SK-N-MC (cell line): ENCODE data around the gene AK3.

Experiments
- DNase-seq: peaks from one replicate; pipeline ENCODE4 v3.0.0-alpha.2; 2011; ENCODE audit warnings: low read depth, low spot score
- H3K27ac ChIP-seq: fragments of 200-600 bp; sonication (generic); 2 replicates; pipeline ENCODE4 v1.5.1; 2016; ENCODE audit warnings: mixed run types
- H3K36me3 ChIP-seq: fragments of 200-600 bp; sonication (generic); 2 replicates; pipeline ENCODE4 v1.6.1; 2017; ENCODE audit warnings: antibody characterized with exemption, low read length, mixed read lengths; ENCODE audit not compliant: insufficient read depth
- H3K4me3 ChIP-seq: fragments of 200-600 bp; sonication (generic); 2 replicates; pipeline ENCODE4 v1.5.1; 2016
- H3K9ac ChIP-seq: fragments of 200-600 bp; sonication (generic); 2 replicates; pipeline ENCODE4 v1.8.0; 2017; ENCODE audit warnings: mixed run types, mixed read lengths; ENCODE audit not compliant: insufficient read length
- H3K9me3 ChIP-seq: fragments of 200-600 bp; sonication (generic); 2 replicates; pipeline ENCODE4 v1.6.1; 2017; ENCODE audit warnings: low read depth, mild to moderate bottlenecking, antibody characterized with exemption, low read length, moderate library complexity, mixed read lengths
- EZH2 ChIP-seq: fragments of 200-600 bp; sonication (generic); IDR thresholded peaks from one replicate; pipeline ENCODE4 v1.6.1; 2017; ENCODE audit warnings: antibody characterized with exemption
- FOXP2 ChIP-seq: optimal IDR thresholded peaks from 2 replicates; pipeline ENCODE3; 2011; ENCODE audit warnings: mild to moderate bottlenecking, moderate library complexity; ENCODE audit not compliant: insufficient read depth; ENCODE audit errors: extremely low read length, control extremely low read depth
- POLR2AphosphoS5 ChIP-seq: IDR thresholded peaks from 2 replicates; pipeline ENCODE4 v1.6.1; 2012; ENCODE audit warnings: mild to moderate bottlenecking, low read depth, low read length, borderline replicate concordance

AK3 gene

GRCh38 chr9:4704129-4704528 lies 36.9 kb downstream of the AK3 start:
- Histone ChIP-seq H3K4me3 (no peak overlapping the region), H3K9ac (no peak overlapping the region), H3K36me3 (peaks cover 91% of the 10 kb centered on the region), H3K9me3 (no peaks in the 10 kb centered on the region), H3K27ac (peak overlapping the region; percentile 58; the same call in 1 of the 2 replicates)
- DNase-seq, result no peak
- TF ChIP-seq FOXP2 (no peak), POLR2AphosphoS5 (no peak), EZH2 (no peak)

GRCh38 chr9:4701526-4701925 lies 39.5 kb downstream of the AK3 start:
- no peaks in the 10 kb centered on the region for H3K9me3 ChIP-seq
- peaks cover 92% of the 10 kb centered on the region for H3K36me3 ChIP-seq
- DNase-seq, result no peak
- no peak for TF ChIP-seq POLR2AphosphoS5
- no peak for TF ChIP-seq EZH2
- no peak for TF ChIP-seq FOXP2
- peak overlapping the region; percentile 19; the same call in 1 of the 2 replicates for H3K27ac ChIP-seq
- H3K9ac ChIP-seq, result no peak overlapping the region
- H3K4me3 ChIP-seq, result no peak overlapping the region

GRCh38 chr9:4700932-4701331 lies 40.1 kb downstream of the AK3 start:
- no peak for DNase-seq
- H3K9me3 ChIP-seq, result no peaks in the 10 kb centered on the region
- H3K9ac ChIP-seq, result no peak overlapping the region
- no peak overlapping the region for H3K4me3 ChIP-seq
- H3K27ac ChIP-seq, result peak overlapping the region; percentile 22; the same call in 1 of the 2 replicates
- H3K36me3 ChIP-seq, result peaks cover 92% of the 10 kb centered on the region
- TF ChIP-seq FOXP2, result no peak

- peaks cover 93% of the 10 kb centered on the region for H3K36me3 ChIP-seq
- DNase-seq, result no peak
Measured at GRCh38 chr9:4700091-4700490, 40.9 kb downstream of the AK3 start.

GRCh38 chr9:4691795-4692194 lies 49.2 kb downstream of the AK3 start:
- TF ChIP-seq POLR2AphosphoS5 (no peak), FOXP2 (no peak), EZH2 (no peak)
- H3K9ac ChIP-seq, result no peak overlapping the region
- DNase-seq, result no peak
- no peaks in the 10 kb centered on the region for H3K9me3 ChIP-seq
- H3K27ac ChIP-seq, result no peak overlapping the region
- H3K36me3 ChIP-seq, result peaks cover 73% of the 10 kb centered on the region
- no peak overlapping the region for H3K4me3 ChIP-seq

More at GRCh38 chr9:4700091-4700490, 40.9 kb downstream of the AK3 start:
- TF ChIP-seq EZH2 (no peak), POLR2AphosphoS5 (no peak), FOXP2 (no peak)
- H3K9me3 ChIP-seq, result no peaks in the 10 kb centered on the region
- no peak overlapping the region for H3K9ac ChIP-seq
- no peak overlapping the region for H3K27ac ChIP-seq
- no peak overlapping the region for H3K4me3 ChIP-seq

GRCh38 chr9:4690144-4690543 lies 50.9 kb downstream of the AK3 start:
- Histone ChIP-seq H3K27ac (peak overlapping the region; percentile 42; the same call in 1 of the 2 replicates), H3K4me3 (no peak overlapping the region), H3K36me3 (peaks cover 73% of the 10 kb centered on the region), H3K9ac (no peak overlapping the region), H3K9me3 (no peaks in the 10 kb centered on the region)
- DNase-seq, result no peak
- no peak for TF ChIP-seq EZH2
- TF ChIP-seq FOXP2, result no peak
- TF ChIP-seq POLR2AphosphoS5, result no peak

GRCh38 chr9:4689687-4690104 lies 51.3 kb downstream of the AK3 start:
- peak overlapping the region; percentile 42 for H3K27ac ChIP-seq
- no peak for DNase-seq
- TF ChIP-seq FOXP2, result no peak
- TF ChIP-seq POLR2AphosphoS5, result no peak
- no peak for TF ChIP-seq EZH2
- H3K4me3 ChIP-seq, result no peak overlapping the region
- H3K36me3 ChIP-seq, result peaks cover 73% of the 10 kb centered on the region
- H3K9ac ChIP-seq, result no peak overlapping the region
- H3K9me3 ChIP-seq, result no peaks in the 10 kb centered on the region

- TF ChIP-seq EZH2 (no peak), POLR2AphosphoS5 (no peak), FOXP2 (no peak)
- DNase-seq, result no peak
- Histone ChIP-seq H3K9ac (no peak overlapping the region), H3K36me3 (peaks cover 70% of the 10 kb centered on the region), H3K4me3 (no peak overlapping the region), H3K9me3 (no peaks in the 10 kb centered on the region), H3K27ac (peak overlapping the region; percentile 42)
Measured at GRCh38 chr9:4689021-4689420, 52.0 kb downstream of the AK3 start.

GRCh38 chr9:4686584-4686983 lies 54.4 kb downstream of the AK3 start:
- H3K27ac ChIP-seq, result peak overlapping the region; percentile 65; the same call in 1 of the 2 replicates
- H3K4me3 ChIP-seq, result no peak overlapping the region
- H3K9me3 ChIP-seq, result no peaks in the 10 kb centered on the region
- DNase-seq, result no peak
- H3K9ac ChIP-seq, result no peak overlapping the region
- H3K36me3 ChIP-seq, result peaks cover 62% of the 10 kb centered on the region
- TF ChIP-seq EZH2 (no peak), FOXP2 (no peak), POLR2AphosphoS5 (no peak)
